Naive thymus-derived CD8-positive, alpha-beta T cell (primary cell): ENCODE data around the gene SCN4B. TPM values are rescaled to one million over a fixed set of nuclear protein-coding genes. Genes with fewer than 3 reads are reported as not detected.

Source experiments
- ATAC-seq, 2 donors: fragments of 150-1000 bp; cut with Tn5 transposase in 1 of 2; sonication (Bioruptor Pico), chemical (Tn5 transposase) in 1 of 2; 1 replicate in 1 of 2; 2 replicates in 1 of 2; pipeline ENCODE4 v1.10.0; 2021; ENCODE audit warnings: mild to moderate bottlenecking in 2 of 2, moderate library complexity in 2 of 2
- POLR2A ChIA-PET: fragments of 350-600 bp; sonication (Branson Sonifier 250); formaldehyde crosslinking; loops from one replicate; lab custom pipeline; 2021; ENCODE audit warnings: antibody characterized with exemption; lab: Charles Lee
- DNase-seq, 10 donors: peaks; one replicate each; pipeline versions ENCODE4 v3.0.0 to v3.0.0-alpha.2; 2020 to 2022
- H3K27ac Mint-ChIP-seq, 10 donors: one replicate each; pipeline ENCODE4 v1.8.0; 2020 to 2022; ENCODE audit warnings: mild to moderate bottlenecking in 10 of 10, mixed read lengths in 10 of 10, moderate library complexity in 4 of 10, inconsistent platforms in 1 of 10
- H3K27me3 Mint-ChIP-seq, 5 donors: one replicate each; pipeline ENCODE4 v1.8.0; 2021 to 2022; ENCODE audit warnings: mixed read lengths in 5 of 5
- H3K36me3 Mint-ChIP-seq, 3 donors: one replicate each; pipeline ENCODE4 v1.8.0; 2020 to 2022; ENCODE audit warnings: mixed read lengths in 3 of 3, mild to moderate bottlenecking in 2 of 3, inconsistent platforms in 1 of 3
- H3K4me1 Mint-ChIP-seq, 4 donors: one replicate each; pipeline ENCODE4 v1.8.0; 2021 to 2022; ENCODE audit warnings: mixed read lengths in 4 of 4
- H3K4me3 Mint-ChIP-seq, 10 donors: one replicate each; pipeline ENCODE4 v1.8.0; 2020 to 2022; ENCODE audit warnings: mild to moderate bottlenecking in 10 of 10, mixed read lengths in 10 of 10, moderate library complexity in 6 of 10, inconsistent platforms in 1 of 10
- H3K9me3 Mint-ChIP-seq, 9 donors: one replicate each; pipeline ENCODE4 v1.8.0; 2020 to 2022; ENCODE audit warnings: mixed read lengths in 9 of 9, mild to moderate bottlenecking in 3 of 9, inconsistent platforms in 1 of 9, moderate library complexity in 1 of 9
- polyA plus RNA-seq, 3 donors: library from polyadenylated mRNA; unstranded; fragments of 300-500 nt; fragmentation: Illumina TruSeq; gene quantifications; one replicate each; pipeline ENCODE4 v1.2.3, GENCODE V29; 2021
- total RNA-seq, 8 experiments: library from RNA in 2 of 8; stranded (reverse) in 2 of 8; gene quantifications; one replicate each; pipeline ENCODE4 v1.2.3 and lab custom pipeline; 2021 to 2026

SCN4B gene
- total and polyA plus RNA-seq, 5 experiments from 2014 or later, result not detected

DNA sequence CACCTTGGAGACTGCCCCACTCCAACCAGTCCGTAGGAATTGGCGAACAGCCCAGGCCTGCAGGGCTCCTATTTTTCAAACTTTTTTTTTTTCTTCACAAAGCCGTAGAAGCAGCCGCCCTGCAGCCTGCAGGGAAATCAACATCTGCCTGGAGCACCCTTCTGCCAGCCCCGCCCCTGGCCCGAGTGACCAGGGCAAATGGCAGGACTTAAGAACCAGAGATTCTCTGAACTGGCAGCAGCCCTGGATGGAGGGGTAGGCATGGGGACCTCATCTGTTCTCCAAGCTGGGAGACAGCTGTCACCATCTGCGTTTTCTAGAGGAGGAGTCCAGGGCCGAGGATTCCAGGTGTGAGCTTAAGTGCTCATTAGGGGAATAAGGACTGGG lies 18.3 kb upstream of the SCN4B start:
- no peak overlapping the region for H3K4me3 Mint-ChIP-seq
- no peak overlapping the region for H3K27ac Mint-ChIP-seq
- no peaks in the 10 kb centered on the region for H3K9me3 Mint-ChIP-seq
- peaks cover 2 to 7% (median 5%) of the 10 kb centered on the region in 4 donors for H3K4me1 Mint-ChIP-seq
- H3K27me3 Mint-ChIP-seq, result peaks cover 0 to 13% (median 7%) of the 10 kb centered on the region in 5 donors
- H3K36me3 Mint-ChIP-seq, result no peaks in the 10 kb centered on the region
- no peak for ATAC-seq
- no peak for DNase-seq
- POLR2A ChIA-PET, result interaction anchor here (1.3 kb wide), 1 partner anchor 9 kb away, joined by 3 read pairs; no protein-coding TSS in a partner anchor

DNA sequence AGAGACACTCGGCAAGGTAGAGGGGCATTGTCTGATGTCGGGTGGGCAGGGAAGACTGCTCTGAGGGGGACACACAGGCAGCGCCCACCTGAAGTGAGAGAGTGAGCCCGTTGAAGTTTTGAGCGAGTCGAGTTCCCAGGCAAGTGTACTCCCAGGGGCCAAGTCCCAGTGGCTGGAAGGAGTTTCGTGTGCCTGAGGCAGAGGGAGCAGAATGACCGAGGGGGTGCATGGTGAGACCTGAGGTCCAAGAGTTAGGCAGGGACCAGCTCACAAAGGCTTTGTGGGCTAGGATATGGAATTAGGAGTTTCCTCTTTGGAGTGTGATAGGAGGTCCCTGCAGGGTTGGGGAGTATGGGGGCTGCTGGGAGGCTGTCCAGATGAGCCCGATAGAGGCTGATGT lies 17.6 kb upstream of the SCN4B start:
- Mint-ChIP-seq H3K27me3 (peaks cover 0 to 13% (median 7%) of the 10 kb centered on the region in 5 donors), H3K36me3 (no peaks in the 10 kb centered on the region), H3K4me1 (peaks cover 2 to 7% (median 5%) of the 10 kb centered on the region in 4 donors), H3K27ac (no peak overlapping the region), H3K4me3 (no peak overlapping the region), H3K9me3 (no peaks in the 10 kb centered on the region)
- POLR2A ChIA-PET, result interaction anchor here (1.3 kb wide), 1 partner anchor 10 kb away, joined by 3 read pairs; no protein-coding TSS in a partner anchor
- ATAC-seq (no peak), DNase-seq (no peak)

- H3K9me3 Mint-ChIP-seq, result no peaks in the 10 kb centered on the region
- no peak overlapping the region for H3K27ac Mint-ChIP-seq
- H3K36me3 Mint-ChIP-seq, result no peaks in the 10 kb centered on the region
- H3K4me3 Mint-ChIP-seq, result no peak overlapping the region
- peaks cover 0 to 13% (median 6%) of the 10 kb centered on the region in 5 donors for H3K27me3 Mint-ChIP-seq
- POLR2A ChIA-PET, result no interaction called here
- DNase-seq, result no peak
- peaks cover 2 to 7% (median 5%) of the 10 kb centered on the region in 4 donors for H3K4me1 Mint-ChIP-seq
- ATAC-seq, result no peak
Measured at GRCh38 chr11:118169300-118170140, 16.9 kb upstream of the SCN4B start.

DNA sequence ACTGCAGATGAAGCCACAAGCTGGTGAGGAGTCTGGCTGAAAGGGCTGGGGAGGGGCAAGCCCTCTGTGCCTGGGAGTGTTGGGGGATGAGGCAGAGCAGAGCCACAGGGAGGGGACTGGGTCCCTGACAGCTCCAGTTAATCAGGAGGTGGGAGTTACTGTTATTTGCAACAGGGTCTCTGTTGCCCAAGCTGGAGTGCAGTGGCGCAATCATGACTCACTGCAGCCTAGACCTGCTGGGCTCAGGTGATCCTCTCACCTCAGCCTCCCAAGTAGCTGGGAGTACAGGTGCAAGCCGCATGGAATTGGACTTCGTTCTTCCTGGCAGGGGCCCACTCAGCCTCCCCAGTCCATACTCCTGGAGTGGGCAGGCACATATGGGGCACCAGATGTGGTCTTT lies 16.1 kb upstream of the SCN4B start:
- Mint-ChIP-seq H3K9me3 (no peaks in the 10 kb centered on the region), H3K27me3 (peaks cover 0 to 15% (median 3%) of the 10 kb centered on the region in 5 donors), H3K36me3 (no peaks in the 10 kb centered on the region), H3K4me3 (no peak overlapping the region), H3K4me1 (peaks cover 2 to 9% (median 5%) of the 10 kb centered on the region in 4 donors), H3K27ac (peak overlapping the region in 1 of 10 donors; percentile 47)
- DNase-seq, result no peak
- POLR2A ChIA-PET, result no interaction called here
- ATAC-seq, result no peak

DNA sequence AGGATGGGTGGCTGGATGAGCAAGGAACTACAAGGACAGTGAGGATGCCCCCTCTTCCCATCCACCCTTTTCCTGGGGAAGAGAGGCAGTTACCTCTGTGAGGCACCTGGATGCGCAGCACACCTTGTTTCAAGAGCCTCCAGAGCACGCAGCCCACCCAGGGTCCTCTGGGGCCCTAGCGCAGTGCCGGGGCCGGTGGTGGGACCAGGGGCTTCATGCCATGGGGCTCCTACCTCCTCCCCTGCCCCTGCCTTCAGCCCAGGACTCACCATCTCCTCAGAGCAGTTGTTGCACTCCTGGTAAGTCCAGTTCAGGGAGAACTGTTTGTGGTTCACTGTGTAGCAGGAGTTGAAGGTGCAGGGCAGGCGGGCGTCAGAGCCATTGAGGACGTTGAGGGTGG lies 15.7 kb upstream of the SCN4B start:
- H3K36me3 Mint-ChIP-seq, result no peaks in the 10 kb centered on the region
- peaks cover 0 to 18% (median 3%) of the 10 kb centered on the region in 5 donors for H3K27me3 Mint-ChIP-seq
- no peak for DNase-seq
- peaks cover 2 to 9% (median 5%) of the 10 kb centered on the region in 4 donors for H3K4me1 Mint-ChIP-seq
- no peak overlapping the region for H3K4me3 Mint-ChIP-seq
- no peak for ATAC-seq
- H3K27ac Mint-ChIP-seq, result peak overlapping the region in 1 of 10 donors; percentile 47
- no peaks in the 10 kb centered on the region for H3K9me3 Mint-ChIP-seq
- POLR2A ChIA-PET, result no interaction called here

- DNase-seq (no peak), ATAC-seq (no peak)
- H3K27me3 Mint-ChIP-seq, result peaks cover 0 to 20% (median 3%) of the 10 kb centered on the region in 5 donors
- H3K4me3 Mint-ChIP-seq, result no peak overlapping the region
- no peaks in the 10 kb centered on the region for H3K9me3 Mint-ChIP-seq
- no peaks in the 10 kb centered on the region for H3K36me3 Mint-ChIP-seq
- POLR2A ChIA-PET, result no interaction called here
- no peak overlapping the region for H3K27ac Mint-ChIP-seq
- peaks cover 2 to 7% (median 5%) of the 10 kb centered on the region in 4 donors for H3K4me1 Mint-ChIP-seq
Measured at GRCh38 chr11:118167906-118168305, 15.3 kb upstream of the SCN4B start.

DNA sequence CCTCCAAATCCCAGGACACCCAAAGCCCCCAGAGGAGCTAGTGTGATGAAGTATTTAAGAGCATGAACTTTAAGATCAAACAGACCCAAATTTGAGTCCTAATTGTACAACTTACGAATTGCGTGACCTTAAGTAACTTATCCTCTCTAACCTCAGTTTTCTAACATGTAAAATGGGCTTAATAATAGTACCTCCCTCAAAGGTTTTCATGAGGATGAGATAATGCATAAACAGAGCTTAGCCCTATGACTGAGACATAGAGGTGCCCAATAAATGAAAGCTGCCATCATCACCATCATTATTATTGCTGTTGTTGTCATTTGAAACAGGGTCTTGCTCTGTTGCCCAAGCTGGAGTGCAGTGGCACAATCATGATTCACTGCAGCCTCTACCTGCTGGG lies 14.6 kb upstream of the SCN4B start:
- no peak for ATAC-seq
- no peak overlapping the region for H3K4me3 Mint-ChIP-seq
- no peaks in the 10 kb centered on the region for H3K36me3 Mint-ChIP-seq
- no peaks in the 10 kb centered on the region for H3K9me3 Mint-ChIP-seq
- peaks cover 2 to 7% (median 5%) of the 10 kb centered on the region in 4 donors for H3K4me1 Mint-ChIP-seq
- H3K27me3 Mint-ChIP-seq, result peaks cover 0 to 20% (median 3%) of the 10 kb centered on the region in 5 donors
- no peak for DNase-seq
- no peak overlapping the region for H3K27ac Mint-ChIP-seq
- POLR2A ChIA-PET, result no interaction called here

DNA sequence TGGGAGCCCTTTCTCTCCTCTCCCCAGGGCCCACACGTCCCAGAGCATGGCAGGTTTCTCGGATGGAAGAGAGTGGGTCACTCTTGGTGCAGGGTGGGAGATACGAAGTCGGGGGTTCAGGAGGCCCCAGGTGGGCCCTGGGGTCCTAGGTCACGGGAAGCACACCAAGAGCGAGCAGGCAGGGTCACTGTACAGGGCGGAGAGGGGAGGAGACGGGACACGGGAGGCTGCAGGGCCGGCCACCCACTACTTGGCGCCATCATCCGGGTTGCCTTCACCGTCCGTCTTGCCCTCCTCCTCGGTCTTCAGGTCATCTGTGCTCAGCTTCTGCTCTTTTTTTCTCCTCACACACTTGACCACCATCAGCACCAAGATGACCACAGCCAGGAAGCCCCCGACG lies 14.0 kb upstream of the SCN4B start:
- Mint-ChIP-seq H3K27me3 (peaks cover 0 to 20% (median 3%) of the 10 kb centered on the region in 5 donors), H3K9me3 (no peaks in the 10 kb centered on the region), H3K4me1 (peaks cover under 1 to 6% (median 2%) of the 10 kb centered on the region in 4 donors), H3K36me3 (no peaks in the 10 kb centered on the region), H3K4me3 (no peak overlapping the region), H3K27ac (no peak overlapping the region)
- POLR2A ChIA-PET, result no interaction called here
- no peak for DNase-seq
- no peak for ATAC-seq

GRCh38 chr11:118164885-118165284 lies 12.3 kb upstream of the SCN4B start:
- Mint-ChIP-seq H3K9me3 (no peaks in the 10 kb centered on the region), H3K4me1 (peaks cover 0 to 3% (median 0%) of the 10 kb centered on the region in 4 donors), H3K27ac (no peak overlapping the region), H3K27me3 (peaks cover under 1 to 16% (median 3%) of the 10 kb centered on the region in 5 donors), H3K4me3 (no peak overlapping the region), H3K36me3 (no peaks in the 10 kb centered on the region)
- no peak for DNase-seq
- ATAC-seq, result no peak
- POLR2A ChIA-PET, result no interaction called here

GRCh38 chr11:118163494-118163893 lies 10.9 kb upstream of the SCN4B start:
- POLR2A ChIA-PET, result no interaction called here
- peaks cover 4 to 17% (median 12%) of the 10 kb centered on the region in 5 donors for H3K27me3 Mint-ChIP-seq
- H3K4me3 Mint-ChIP-seq, result no peak overlapping the region
- no peaks in the 10 kb centered on the region for H3K36me3 Mint-ChIP-seq
- H3K27ac Mint-ChIP-seq, result no peak overlapping the region
- DNase-seq (no peak), ATAC-seq (no peak)
- peaks cover 0 to 2% (median 0%) of the 10 kb centered on the region in 4 donors for H3K4me1 Mint-ChIP-seq
- H3K9me3 Mint-ChIP-seq, result no peaks in the 10 kb centered on the region

DNA sequence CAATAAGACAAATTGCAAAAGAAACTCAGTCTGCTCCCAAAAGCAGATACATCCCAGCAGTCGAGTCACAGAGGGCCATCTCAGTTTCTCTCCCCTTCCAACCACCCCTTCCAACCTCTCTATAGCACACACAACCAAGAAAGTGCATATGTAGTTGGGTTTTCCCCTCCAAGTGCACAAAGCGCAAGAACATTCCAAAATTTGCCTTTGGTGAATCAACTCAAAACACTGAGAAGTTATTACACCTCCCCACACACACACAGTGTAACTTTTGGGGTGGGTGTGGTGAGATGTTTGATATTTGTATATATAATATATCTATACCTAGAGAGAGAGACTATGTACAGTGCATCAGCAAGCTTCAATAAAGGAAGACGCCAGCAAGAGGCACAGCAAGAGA lies 10.2 kb upstream of the SCN4B start:
- ATAC-seq (no peak), DNase-seq (no peak)
- H3K36me3 Mint-ChIP-seq, result no peaks in the 10 kb centered on the region
- H3K27ac Mint-ChIP-seq, result no peak overlapping the region
- peaks cover 0 to 3% (median 1%) of the 10 kb centered on the region in 4 donors for H3K4me1 Mint-ChIP-seq
- peaks cover 5 to 23% (median 16%) of the 10 kb centered on the region in 5 donors for H3K27me3 Mint-ChIP-seq
- POLR2A ChIA-PET, result no interaction called here
- no peaks in the 10 kb centered on the region for H3K9me3 Mint-ChIP-seq
- no peak overlapping the region for H3K4me3 Mint-ChIP-seq

GRCh38 chr11:118161786-118162185 lies 9.2 kb upstream of the SCN4B start:
- Mint-ChIP-seq H3K27ac (no peak overlapping the region), H3K27me3 (peaks cover 12 to 34% (median 23%) of the 10 kb centered on the region in 5 donors)
- DNase-seq, result no peak

GRCh38 chr11:118157186-118157895 lies 4.7 kb upstream of the SCN4B start:
- ATAC-seq (no peak), DNase-seq (no peak)
- no peaks in the 10 kb centered on the region for H3K9me3 Mint-ChIP-seq
- no peak overlapping the region for H3K27ac Mint-ChIP-seq
- POLR2A ChIA-PET, result interaction anchor here (0.9 kb wide), 1 partner anchor 16 kb away, joined by 3 read pairs; no protein-coding TSS in a partner anchor
- peaks cover 12 to 25% (median 17%) of the 10 kb centered on the region in 4 donors for H3K4me1 Mint-ChIP-seq
- H3K4me3 Mint-ChIP-seq, result peak overlapping the region in 2 of 10 donors; percentile 41 to 58
- H3K36me3 Mint-ChIP-seq, result no peaks in the 10 kb centered on the region
- peaks cover 29 to 71% (median 47%) of the 10 kb centered on the region in 5 donors for H3K27me3 Mint-ChIP-seq

More at GRCh38 chr11:118161786-118162185, 9.2 kb upstream of the SCN4B start:
- ATAC-seq, result no peak
- Mint-ChIP-seq H3K36me3 (no peaks in the 10 kb centered on the region), H3K4me3 (no peak overlapping the region), H3K4me1 (peaks cover 3 to 12% (median 6%) of the 10 kb centered on the region in 4 donors), H3K9me3 (no peaks in the 10 kb centered on the region)
- POLR2A ChIA-PET, result no interaction called here
